Ishikawa (cell line): ENCODE data around the gene ELAVL2.

Source experiments
- CEBPB ChIP-seq: IDR thresholded peaks from 2 replicates; pipeline ENCODE4 v1.6.1; 2012
- CREB1 ChIP-seq: IDR thresholded peaks from 2 replicates; pipeline ENCODE4 v1.6.1; 2012; ENCODE audit warnings: low read depth
- EGR1 ChIP-seq: IDR thresholded peaks from 2 replicates; pipeline ENCODE4 v1.6.1; 2012
- EP300 ChIP-seq: IDR thresholded peaks from 2 replicates; pipeline ENCODE4 v1.6.1; 2012; ENCODE audit warnings: borderline replicate concordance
- FOXM1 ChIP-seq: IDR thresholded peaks from 2 replicates; pipeline ENCODE4 v1.6.1; 2012; ENCODE audit warnings: low read depth, borderline replicate concordance
- MAX ChIP-seq: IDR thresholded peaks from 2 replicates; pipeline ENCODE4 v1.6.1; 2012
- NFIC ChIP-seq: IDR thresholded peaks from 2 replicates; pipeline ENCODE4 v1.6.1; 2012
- RAD21 ChIP-seq: IDR thresholded peaks from 2 replicates; pipeline ENCODE4 v1.6.1; 2012; ENCODE audit warnings: low read depth
- REST ChIP-seq: IDR thresholded peaks from 2 replicates; pipeline ENCODE4 v1.6.1; 2012; ENCODE audit warnings: low read depth, mild to moderate bottlenecking
- TAF1 ChIP-seq: IDR thresholded peaks from 2 replicates; pipeline ENCODE4 v1.6.1; 2012; ENCODE audit warnings: low read depth, mild to moderate bottlenecking
- TCF12 ChIP-seq: IDR thresholded peaks from 2 replicates; pipeline ENCODE4 v1.6.1; 2012; ENCODE audit warnings: low read depth
- TEAD4 ChIP-seq: IDR thresholded peaks from 2 replicates; pipeline ENCODE4 v1.6.1; 2012
- USF1 ChIP-seq: IDR thresholded peaks from 2 replicates; pipeline ENCODE4 v1.6.1; 2012
- YY1 ChIP-seq: IDR thresholded peaks from 2 replicates; pipeline ENCODE4 v1.6.1; 2012; ENCODE audit warnings: low read depth
- ZBTB7A ChIP-seq: IDR thresholded peaks from 2 replicates; pipeline ENCODE4 v1.6.1; 2012; ENCODE audit warnings: low read depth

Gene ELAVL2

GRCh38 chr9:23822261-23823169 is 3.5 kb downstream of the ELAVL2 start:
- TF ChIP-seq TAF1 (no peak), FOXM1 (no peak), TEAD4 (no peak), EP300 (no peak), USF1 (no peak), EGR1 (no peak), ZBTB7A (no peak), MAX (no peak), NFIC (no peak), TCF12 (no peak), RAD21 (no peak), YY1 (no peak), CREB1 (no peak), CEBPB (no peak)

GRCh38 chr9:23821375-23822181 is 4.5 kb downstream of the ELAVL2 start:
- TF ChIP-seq EP300 = no peak
- no peak for TF ChIP-seq ZBTB7A
- no peak for TF ChIP-seq TAF1
- no peak for TF ChIP-seq TEAD4
- no peak for TF ChIP-seq NFIC
- TF ChIP-seq FOXM1 = no peak

GRCh38 chr9:23820451-23821374 is 5.3 kb downstream of the ELAVL2 start:
- TF ChIP-seq RAD21 (no peak), FOXM1 (no peak), ZBTB7A (no peak), REST (no peak), EP300 (no peak), TEAD4 (no peak)

- TF ChIP-seq YY1 (no peak), ZBTB7A (no peak), NFIC (no peak), CREB1 (no peak)
These were observed 6.6 kb downstream of the ELAVL2 start for GRCh38 chr9:23819403-23819802.

- no peak for TF ChIP-seq RAD21
- no peak for TF ChIP-seq ZBTB7A
- no peak for TF ChIP-seq YY1
- TF ChIP-seq TAF1 = no peak
- TF ChIP-seq TCF12 = no peak
- TF ChIP-seq MAX = no peak
- no peak for TF ChIP-seq NFIC
- no peak for TF ChIP-seq TEAD4
- TF ChIP-seq CREB1 = no peak
- no peak for TF ChIP-seq CEBPB
- TF ChIP-seq EP300 = no peak
- no peak for TF ChIP-seq EGR1
These were observed 11.8 kb downstream of the ELAVL2 start for GRCh38 chr9:23814243-23814642.

- TF ChIP-seq TEAD4 = no peak
- TF ChIP-seq EP300 = no peak
- TF ChIP-seq FOXM1 = no peak
- TF ChIP-seq MAX = no peak
- no peak for TF ChIP-seq NFIC
- TF ChIP-seq ZBTB7A = no peak
- TF ChIP-seq YY1 = no peak
- no peak for TF ChIP-seq CEBPB
- TF ChIP-seq REST = no peak
- TF ChIP-seq USF1 = no peak
- no peak for TF ChIP-seq TAF1
- TF ChIP-seq TCF12 = no peak
- no peak for TF ChIP-seq CREB1
These were observed 13.4 kb downstream of the ELAVL2 start for GRCh38 chr9:23812673-23813072.
